GM19467 (cell line): ENCODE results near the gene ITLN2.
"Not testable (repeated sequence)": the region's sequence is repeated elsewhere in the genome, so short reads cannot be mapped to it uniquely, and the experiment has no call there.

ENCODE experiments used
- ATAC-seq: cut with Tn5 transposase; IDR thresholded peaks from one replicate; pipeline ENCODE4 v1.9.1; 2021; ENCODE audit warnings: mild to moderate bottlenecking, moderate library complexity; ENCODE audit not compliant: unreplicated experiment

ITLN2 gene

DNA sequence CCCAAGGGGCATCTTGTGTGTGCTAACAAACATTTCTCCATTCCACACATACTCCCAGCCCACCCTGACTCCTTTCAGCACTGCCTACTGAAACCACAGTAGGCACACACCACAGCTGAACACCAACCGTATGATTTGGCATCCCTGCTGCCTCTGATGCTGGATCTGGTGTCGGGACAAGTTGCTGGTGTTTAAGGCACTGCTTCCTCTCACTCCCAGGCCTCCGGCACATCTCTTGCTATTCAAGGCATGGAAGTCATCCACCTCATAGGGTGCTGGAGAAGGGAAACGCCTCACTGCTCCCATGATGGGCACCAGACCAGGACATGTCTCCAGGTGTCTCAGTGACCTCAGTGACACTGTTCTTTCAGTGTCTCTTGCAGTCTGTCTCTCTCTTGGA lies 2.4 kb upstream of the ITLN2 start:
- no peak for ATAC-seq

DNA sequence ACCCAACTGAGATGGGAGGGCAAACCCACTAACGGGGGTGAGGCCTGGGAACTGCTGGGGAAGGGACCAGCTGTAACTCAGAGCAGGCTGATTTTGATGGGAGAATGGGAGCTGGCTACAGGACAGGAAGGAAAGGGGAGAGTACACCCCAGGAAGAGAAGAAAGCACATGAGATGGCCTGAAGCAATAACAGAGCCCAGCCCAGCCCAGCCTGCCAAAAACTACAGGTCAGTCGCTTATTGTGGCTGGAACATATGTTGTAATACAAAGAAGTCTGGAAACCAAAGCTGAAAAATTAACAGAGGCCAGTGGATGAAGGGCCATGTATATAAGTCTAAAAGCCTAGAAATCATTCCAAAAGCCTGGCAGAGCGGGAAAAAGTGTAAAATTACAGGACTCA lies 1.6 kb downstream of the ITLN2 start:
- ATAC-seq, result no peak

DNA sequence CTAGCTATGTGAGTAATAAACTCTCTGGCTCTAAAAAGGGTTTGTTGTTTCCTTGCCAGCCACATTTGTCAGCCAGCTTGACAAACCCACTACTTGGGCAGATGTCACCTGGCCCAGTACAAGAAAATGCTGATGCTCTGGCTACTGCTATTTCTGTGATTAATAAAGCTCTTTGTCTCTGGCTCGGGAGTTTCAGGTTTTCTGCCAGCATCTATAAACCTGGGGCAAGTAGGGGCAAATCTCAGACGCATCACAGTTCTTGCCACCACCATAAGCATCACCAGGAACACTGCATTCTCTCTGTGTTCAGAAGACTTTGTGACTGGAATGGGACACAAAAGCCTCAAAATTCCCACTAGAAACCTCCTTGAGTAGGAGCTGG lies 2.5 kb downstream of the ITLN2 start:
- no peak for ATAC-seq

DNA sequence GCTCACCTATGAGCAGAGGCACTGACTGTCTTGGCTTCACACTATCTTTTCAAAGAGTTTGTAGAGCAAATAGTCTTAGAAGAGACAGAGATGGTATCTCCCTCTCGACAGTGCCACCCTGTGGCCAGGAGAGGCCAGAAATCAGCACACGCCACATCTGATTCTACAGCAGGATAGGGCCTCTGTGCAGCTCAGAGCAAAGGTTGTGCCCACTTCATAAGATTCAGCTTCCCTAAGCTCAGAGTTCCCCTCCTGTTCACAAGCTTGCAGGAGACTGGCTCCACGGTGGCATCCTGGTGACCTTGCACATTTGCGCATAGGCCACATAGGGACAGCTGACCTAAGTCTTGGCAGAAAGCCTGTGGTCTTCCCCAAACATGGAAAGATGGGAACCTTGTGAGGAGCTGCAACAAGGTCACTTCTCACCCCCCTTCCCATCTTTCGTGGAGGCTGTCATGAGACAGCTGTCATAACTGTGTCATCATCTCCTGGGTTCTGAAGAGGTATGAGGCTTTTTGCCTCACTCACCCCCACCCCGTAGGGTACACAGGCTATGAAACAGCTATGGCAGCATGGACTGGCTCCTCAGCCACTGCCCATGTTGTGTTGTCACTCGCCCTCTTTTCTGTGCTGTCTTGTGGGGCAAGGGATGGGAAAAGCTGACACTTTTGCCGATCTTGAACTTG lies 3.0 kb downstream of the ITLN2 start:
- no peak for ATAC-seq

DNA sequence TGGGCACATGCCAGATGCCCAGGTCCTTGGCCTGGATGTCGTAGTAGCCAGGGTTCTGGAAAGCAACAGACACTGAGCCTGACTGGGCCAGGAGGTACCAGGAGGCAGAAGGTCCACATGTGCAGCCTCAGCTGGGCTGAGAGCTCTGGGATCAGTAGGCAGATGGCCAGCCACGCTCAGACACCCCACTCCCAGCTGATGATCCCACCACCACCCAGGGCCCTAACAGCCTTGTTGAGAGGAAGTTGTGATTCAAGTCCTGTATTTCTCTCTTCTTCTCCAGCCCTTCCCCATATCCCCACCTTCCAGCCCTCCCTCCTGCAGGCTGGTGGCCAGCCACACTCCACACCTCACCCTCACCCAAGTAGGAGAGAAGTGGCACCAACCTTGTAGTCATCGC lies 4.0 kb downstream of the ITLN2 start:
- no peak for ATAC-seq

DNA sequence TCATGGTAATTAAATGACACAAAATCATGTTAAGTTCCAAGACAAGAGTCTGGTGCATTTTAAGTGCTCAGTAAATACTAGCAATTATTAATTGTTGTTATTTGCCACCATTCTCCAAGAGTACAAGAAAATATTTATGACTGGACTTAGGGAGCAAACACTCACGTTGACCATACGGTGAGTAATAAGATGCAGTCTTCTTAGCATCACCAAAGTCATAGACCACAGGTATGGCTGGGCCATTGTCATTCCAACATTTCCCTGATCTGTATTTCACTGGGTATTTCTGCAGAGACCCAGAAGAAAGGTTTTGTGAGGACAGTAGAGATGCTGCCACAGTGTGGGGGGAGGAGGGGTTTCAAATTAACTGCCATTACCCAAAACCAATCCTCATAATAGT lies 4.7 kb downstream of the ITLN2 start:
- no peak for ATAC-seq

DNA sequence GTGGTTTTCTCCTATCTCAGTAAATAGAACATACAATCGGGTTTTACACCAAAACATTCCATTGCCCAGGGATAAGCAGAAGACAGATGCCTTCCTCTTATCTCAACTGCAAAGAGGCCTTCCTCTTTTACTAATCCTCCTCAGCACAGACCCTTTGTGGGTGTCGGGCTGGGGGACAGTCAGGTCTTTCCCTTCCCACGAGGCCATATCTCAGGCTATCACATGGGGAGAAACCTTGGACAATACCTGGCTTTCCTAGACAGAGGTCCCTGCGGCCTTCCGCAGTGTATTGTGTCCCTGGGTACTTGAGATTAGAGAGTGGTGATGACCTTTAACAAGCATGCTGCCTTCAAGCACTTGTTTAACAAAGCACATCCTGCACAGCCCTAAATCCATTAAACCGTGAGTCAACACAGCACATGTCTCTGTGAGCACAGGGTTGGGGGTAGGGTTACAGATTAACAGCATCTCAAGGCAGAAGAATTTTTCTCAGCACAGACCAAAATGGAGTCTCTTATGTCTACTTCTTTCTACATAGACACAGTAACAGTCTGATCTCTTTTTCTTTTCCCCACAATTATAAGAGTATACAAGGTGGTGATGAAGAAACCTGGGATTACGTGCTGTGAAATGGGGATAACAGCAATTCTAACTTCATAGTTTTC lies 5.3 kb downstream of the ITLN2 start:
- ATAC-seq, result not testable (repeated sequence)

DNA sequence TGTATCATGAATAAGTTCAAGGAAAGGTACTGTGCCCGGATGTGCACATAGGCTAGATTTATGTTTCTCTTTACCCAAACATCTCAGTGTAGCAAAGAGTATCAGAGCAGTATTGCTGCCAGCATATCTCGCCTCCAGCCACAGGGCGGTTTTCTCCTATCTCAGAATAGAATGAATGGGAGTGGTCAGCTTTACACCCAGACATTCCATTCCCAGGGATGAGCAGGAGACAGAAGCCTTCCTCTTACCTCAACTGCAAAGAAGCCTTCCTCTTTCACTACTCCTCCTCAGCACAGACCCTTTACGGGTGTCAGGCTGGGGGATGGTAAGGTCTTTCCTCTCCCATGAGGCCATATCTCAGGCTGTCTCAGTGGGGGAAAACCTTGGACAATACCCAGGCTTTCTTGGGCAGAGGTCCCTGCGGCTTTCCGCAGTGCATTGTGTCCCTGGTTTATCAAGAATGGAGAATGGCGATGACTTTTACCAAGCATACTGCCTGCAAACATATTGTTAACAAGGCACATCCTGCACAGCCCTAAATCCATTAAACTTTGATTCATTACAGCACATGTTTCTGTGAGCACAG lies 7.3 kb downstream of the ITLN2 start:
- not testable (repeated sequence) for ATAC-seq

DNA sequence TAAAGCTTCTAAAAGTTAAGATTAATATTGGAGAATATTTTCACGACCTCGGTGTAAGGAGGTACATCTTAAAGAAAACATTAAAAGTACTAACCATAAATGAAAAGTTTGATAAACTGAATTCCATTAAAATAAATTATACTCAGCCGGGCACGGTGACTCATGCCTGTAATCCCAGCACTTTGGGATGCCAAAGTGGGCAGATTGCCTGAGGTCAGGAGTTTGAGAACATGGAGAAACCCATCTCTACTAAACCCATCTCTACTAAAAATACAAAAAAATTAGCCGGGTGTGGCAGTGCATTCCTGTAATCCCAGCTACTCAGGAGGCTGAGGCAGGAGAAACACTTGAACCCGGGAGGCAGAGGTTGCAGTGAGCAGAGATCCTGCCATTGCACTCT lies 8.7 kb downstream of the ITLN2 start:
- ATAC-seq, result not testable (repeated sequence)

DNA sequence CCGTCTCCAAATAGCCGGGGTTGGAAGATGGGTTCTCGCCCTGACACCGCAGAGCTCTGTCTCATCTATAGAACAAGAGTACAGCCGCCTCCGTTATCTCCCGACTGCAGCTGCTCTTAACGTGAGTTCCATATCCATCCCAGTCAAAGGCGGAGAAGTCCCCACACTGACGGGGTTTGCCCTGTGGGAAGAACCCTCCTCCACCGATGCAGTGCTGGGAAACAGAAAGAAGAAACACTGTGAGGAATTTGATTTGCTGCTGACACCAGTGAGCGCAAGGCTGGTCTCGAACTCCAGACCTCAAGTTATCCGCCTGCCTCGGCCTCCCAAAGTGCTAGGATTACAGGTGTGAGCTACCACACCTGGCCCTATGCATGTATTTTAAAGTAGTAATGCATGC lies 9.5 kb downstream of the ITLN2 start:
- no peak for ATAC-seq

DNA sequence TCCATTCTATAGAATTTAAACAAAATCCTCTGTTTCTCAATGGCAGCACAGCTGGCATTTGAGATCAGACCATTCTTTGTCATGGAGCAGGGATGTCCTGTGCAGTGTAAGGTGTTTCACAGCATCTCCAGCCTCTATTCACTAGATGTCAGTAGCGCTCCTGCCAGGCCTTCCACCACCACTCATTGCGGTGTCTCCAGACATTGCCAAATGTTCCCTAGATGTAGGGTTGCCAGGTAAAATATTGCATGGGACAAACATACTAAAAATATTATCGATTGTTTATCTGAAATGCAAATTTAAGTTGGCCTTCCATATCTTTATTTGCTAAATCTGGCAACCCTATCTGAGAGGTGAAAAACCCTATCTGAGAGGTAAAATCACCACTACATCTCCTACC lies 11.7 kb downstream of the ITLN2 start:
- no peak for ATAC-seq

DNA sequence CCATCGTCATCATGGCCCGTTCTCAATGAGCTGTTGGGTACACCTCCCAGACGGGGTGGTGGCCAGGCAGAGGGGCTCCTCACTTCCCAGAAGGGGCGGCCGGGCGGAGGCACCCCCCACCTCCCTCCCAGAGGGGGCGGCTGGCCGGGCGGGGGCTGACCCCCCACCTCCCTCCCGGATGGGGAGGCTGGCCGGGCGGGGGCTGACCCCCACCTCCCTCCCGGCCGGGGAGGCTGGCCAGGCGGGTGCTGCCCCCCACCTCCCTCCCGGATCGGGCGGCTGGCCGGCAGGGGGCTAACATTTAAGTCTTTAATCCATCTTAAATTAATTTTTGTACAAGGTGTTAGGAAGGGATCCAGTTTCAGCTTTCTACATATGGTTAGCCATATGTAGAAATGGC lies 17.9 kb downstream of the ITLN2 start:
- ATAC-seq, result not testable (repeated sequence)

DNA sequence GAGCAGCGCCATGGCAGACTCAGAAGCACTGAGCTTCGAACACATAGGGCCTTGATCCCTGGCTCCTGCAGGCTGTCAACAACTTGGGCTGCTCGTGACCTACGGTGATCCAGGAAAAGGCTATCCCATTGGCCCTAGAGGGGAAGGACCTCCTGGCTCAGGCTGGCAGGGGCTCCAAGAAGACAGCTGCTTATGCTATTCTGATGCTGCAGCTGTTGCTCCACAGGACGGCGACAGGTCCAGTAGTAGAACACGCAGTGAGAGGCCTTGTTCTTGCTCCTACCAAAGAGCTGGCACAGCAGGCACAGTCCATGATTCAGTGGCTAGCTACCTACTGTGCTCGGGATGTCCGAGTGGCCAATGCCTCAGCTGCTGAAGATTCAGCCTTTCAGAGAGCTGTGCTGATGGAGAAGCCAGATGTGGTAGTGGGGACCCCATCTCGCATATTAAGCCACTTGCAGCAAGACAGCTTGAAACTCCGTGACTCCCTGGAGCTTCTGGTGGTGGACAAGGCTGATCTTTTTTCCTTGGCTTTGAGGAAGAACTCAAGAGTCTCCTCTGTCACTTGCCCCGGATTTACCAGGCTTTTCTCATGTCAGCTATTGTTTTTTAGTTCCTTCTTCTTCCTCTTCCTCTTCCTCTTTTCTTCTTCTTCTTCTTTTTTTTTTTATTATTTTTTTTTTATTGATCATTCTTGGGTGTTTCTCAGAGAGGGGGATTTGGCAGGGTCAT lies 18.9 kb downstream of the ITLN2 start:
- ATAC-seq, result no peak

DNA sequence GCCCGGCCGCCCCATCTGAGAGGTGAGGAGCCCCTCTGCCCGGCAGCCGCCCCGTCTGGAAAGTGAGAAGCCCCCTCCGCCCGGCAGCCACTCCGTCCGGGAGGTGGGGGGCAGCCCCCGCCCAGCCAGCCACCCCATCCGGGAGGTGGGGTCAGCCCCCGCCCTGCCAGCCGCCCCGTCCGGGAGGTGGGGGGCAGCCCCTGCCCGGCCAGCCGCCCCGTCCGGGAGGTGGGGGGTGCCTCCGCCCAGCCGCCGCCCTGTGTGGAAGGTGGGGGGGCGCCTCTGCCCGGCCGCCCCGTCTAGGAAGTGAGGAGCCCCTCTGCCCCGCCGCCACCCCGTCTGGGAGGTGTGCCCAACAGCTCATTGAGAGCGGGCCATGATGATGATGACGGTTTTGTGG lies 21.3 kb downstream of the ITLN2 start:
- ATAC-seq, result not testable (repeated sequence)

DNA sequence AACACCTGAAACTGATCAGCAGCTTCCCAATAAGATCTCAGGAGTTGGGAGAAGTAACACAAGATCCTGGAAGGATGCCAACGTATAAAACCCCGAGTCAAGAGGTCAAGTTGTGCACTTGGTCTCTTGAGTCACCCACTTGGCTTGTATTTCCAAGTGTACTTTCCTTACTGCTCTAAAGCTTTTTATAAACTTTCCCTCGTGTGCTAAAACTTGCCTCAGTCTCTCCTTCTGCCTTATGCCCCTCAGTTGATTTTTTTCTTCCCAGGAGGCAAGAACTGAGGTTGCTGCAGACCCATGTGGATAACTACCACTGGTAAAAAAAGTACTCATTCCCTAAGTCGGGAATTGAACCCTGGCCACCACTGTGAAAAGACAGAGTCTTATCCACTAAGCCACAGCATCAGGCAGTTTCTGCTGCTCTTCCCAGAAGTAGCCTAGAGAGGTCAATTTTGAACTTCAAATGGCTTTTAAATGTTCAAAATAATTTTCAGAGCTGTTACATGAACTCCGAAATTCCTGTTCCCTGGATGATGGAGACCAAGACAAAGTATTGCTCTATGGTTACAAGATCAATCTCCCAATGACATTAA lies 28.9 kb downstream of the ITLN2 start:
- no peak for ATAC-seq

DNA sequence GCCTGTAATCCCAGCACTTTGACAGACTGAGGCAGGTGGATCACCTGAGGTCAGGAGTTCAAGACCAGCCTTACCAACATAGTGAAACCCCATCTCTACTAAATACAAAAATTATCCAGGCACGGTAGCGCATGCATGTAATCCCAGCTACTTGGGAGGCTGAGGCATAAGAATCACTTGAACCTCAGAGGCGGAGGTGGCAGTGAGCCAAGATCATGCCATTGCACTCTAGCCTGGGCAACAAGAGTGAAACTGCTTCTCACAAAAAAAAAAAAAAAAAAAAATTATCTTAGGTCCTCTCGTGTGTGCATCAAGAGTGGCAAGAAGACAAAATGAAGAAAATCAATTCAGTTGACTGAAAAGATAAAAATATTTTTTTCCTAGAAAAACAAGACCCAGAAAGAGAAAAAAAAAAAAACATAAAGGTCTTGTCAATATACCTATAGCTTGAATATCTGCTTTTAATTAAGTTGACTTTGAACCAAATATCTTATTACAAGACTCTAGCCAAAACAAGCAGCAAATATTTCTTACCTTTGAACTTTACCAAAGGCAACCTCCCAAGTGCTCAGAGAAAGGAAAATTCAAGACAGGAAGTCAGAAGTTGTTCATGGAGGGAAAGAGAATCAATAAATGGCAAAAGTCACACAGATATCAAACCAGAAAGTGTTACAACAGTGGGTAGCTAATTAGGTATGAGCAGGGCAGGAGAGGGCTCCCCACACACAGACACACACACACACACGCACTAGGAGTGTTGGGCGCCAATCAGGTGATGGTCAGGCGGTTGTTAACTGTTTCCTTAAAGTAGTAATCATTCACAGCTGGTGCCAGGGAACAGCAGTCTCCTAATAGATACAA lies 29.6 kb downstream of the ITLN2 start:
- ATAC-seq, result no peak

DNA sequence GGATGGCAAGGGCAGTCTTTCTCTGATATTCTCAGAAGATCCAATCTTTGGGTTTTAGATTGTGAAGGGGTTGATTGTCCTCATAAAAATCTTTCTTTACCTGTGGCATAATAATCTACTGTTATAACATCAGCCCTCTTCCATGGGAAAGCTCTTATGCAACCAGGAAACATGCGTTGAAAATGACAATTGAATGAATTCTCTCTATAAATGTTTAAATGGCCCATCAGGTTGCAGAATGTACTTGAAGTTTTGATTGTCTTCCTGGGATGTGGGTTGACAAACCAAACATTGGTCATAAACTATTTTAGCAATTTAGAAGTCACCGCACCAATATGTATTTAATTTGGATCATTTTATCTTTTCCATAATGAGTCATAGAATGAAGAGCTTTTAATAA lies 37.9 kb downstream of the ITLN2 start:
- no peak for ATAC-seq

DNA sequence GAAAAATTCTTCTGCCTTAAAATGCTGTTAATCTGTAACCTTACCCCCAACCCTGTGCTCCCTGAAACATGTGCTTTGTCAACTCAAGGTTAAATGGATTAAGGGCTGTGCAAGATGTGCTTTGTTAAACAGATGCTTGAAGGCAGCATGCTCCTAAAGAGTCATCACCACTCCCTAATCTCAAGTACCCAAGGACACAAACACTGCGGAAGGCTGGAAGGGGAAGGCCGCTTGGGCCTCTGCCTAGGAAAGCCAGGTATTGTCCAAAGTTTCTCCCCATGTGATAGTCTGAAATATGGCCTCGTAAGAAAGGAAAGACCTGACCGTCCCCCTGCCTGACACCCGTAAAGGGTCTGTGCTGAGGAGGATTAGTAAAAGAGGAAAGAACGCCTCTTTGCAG lies 41.4 kb downstream of the ITLN2 start:
- ATAC-seq, result not testable (repeated sequence)

DNA sequence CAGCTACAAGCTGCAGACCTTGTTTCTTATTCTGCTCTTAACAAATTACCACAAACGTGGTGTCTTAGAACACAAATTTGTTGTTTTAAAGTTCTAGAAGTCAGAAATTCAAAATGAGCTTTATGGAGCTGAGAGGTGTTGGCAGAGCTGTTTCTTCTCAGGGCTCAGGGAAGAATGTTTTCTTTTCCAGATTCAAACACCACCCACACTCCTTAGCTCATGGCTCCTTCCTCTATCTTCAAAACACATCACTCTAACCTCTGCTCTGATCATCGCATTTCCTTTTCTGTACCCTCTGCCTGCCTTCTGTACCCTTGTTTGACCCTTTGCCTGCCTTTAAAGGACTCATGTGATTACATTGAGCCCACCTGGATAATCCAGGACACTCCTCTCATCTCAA lies 42.7 kb downstream of the ITLN2 start:
- ATAC-seq, result no peak

DNA sequence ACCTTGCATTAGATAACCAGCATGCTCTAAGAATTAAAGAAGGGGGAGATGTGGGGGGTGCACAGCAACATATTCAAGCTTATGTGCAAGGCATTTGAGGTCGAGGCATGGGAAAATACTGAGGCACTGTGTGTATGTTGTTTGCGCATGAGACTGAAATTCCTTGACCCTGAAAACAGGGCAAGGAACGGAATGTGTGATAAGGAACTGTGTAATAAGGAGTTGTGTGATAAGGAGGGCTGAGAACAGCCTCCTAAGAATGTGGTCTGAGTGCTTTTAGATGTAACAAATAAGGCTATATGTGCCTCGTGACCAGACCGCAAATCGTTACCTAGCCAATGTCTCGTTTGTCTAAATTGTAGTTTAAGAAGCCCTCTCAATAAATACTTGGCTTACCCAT lies 43.2 kb downstream of the ITLN2 start:
- ATAC-seq, result no peak
